Measurements from ENCODE around the gene TPRG1.
A peak's percentile ranks its signal among the peaks of the same experiment; 100 is the strongest.

Gene TPRG1

GRCh38 chr3:189353988-189354889 is 182.5 kb downstream of the TPRG1 start:
- no peak for DNase-seq (ENCODE audit: low read depth in 2 of 2)

- DNase-seq (ENCODE audit: low read depth in 2 of 2), result no peak
These were observed 183.3 kb downstream of the TPRG1 start for GRCh38 chr3:189355115-189355480.

GRCh38 chr3:189355481-189356201 is 183.9 kb downstream of the TPRG1 start:
- peak; percentile 7 to 32 for DNase-seq (ENCODE audit: low read depth in 2 of 2)

- DNase-seq (ENCODE audit: low read depth in 2 of 2), result no peak
These were observed 188.5 kb downstream of the TPRG1 start for GRCh38 chr3:189360291-189360690.

GRCh38 chr3:189361103-189361835 is 189.5 kb downstream of the TPRG1 start:
- DNase-seq (ENCODE audit: low read depth in 2 of 2), result no peak

GRCh38 chr3:189363590-189364255 is 192.0 kb downstream of the TPRG1 start:
- DNase-seq (ENCODE audit: low read depth in 2 of 2), result no peak

GRCh38 chr3:189365609-189366564 is 194.1 kb downstream of the TPRG1 start:
- DNase-seq (ENCODE audit: low read depth in 2 of 2), result no peak

GRCh38 chr3:189368384-189368783 is 196.6 kb downstream of the TPRG1 start:
- no peak for DNase-seq (ENCODE audit: low read depth in 2 of 2)

GRCh38 chr3:189369636-189370035 is 197.9 kb downstream of the TPRG1 start:
- DNase-seq (ENCODE audit: low read depth in 2 of 2), result no peak

- DNase-seq (ENCODE audit: low read depth in 2 of 2), result no peak
These were observed 200.5 kb downstream of the TPRG1 start for GRCh38 chr3:189372243-189372642.

All from stimulated activated CD4-positive, alpha-beta T cell treated with anti-CD3 and anti-CD28 coated beads, Interleukin-1b, Interleukin-23, amount 100 ng/mL, for 4 hours (primary cell).